Fibroblast of lung (primary cell): ENCODE measurements around the gene ZNF655.

Experiments
- EZH2 ChIP-seq: IDR thresholded peaks from 2 replicates; pipeline ENCODE4 v1.5.1; 2012; ENCODE audit warnings: low read length, control low read depth, mild to moderate bottlenecking; ENCODE audit errors: missing control alignments
- TF ChIP-seq, protein P1 (sequence below), 2 donors: IDR thresholded peaks in 1 of 2; conservative IDR thresholded peaks in 1 of 2; 1 replicate in 1 of 2; 2 replicates in 1 of 2; pipeline ENCODE4 v1.5.1; 2011 to 2012; ENCODE audit warnings: low read length in 2 of 2, control low read depth in 1 of 2, inconsistent platforms in 1 of 2, low read depth in 1 of 2, mild to moderate bottlenecking in 1 of 2

DNA sequence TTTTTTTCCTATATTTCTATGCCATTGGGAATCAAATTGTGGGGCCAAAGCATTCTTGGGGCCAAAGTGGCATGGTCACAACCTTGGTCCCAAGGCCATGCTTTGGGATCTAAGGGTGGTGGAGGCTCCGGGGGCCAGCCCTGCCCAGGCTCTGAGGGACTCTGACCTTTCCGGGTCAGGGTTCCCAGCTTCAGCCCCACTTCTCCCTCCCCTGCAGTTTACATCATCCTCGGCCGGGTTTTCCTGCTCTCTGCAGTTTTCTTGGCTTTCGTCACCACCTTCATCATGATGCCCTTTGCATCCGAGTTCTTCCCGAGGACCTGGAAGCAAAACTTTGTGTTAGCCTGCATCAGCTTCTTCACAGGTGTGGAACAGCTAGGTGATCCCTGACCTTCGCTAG, 48.1 kb downstream of the ZNF655 start:
- TF ChIP-seq, protein P1, sequence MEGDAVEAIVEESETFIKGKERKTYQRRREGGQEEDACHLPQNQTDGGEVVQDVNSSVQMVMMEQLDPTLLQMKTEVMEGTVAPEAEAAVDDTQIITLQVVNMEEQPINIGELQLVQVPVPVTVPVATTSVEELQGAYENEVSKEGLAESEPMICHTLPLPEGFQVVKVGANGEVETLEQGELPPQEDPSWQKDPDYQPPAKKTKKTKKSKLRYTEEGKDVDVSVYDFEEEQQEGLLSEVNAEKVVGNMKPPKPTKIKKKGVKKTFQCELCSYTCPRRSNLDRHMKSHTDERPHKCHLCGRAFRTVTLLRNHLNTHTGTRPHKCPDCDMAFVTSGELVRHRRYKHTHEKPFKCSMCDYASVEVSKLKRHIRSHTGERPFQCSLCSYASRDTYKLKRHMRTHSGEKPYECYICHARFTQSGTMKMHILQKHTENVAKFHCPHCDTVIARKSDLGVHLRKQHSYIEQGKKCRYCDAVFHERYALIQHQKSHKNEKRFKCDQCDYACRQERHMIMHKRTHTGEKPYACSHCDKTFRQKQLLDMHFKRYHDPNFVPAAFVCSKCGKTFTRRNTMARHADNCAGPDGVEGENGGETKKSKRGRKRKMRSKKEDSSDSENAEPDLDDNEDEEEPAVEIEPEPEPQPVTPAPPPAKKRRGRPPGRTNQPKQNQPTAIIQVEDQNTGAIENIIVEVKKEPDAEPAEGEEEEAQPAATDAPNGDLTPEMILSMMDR (conservative IDR thresholded peaks at IDR 0.05 in 1 of 2, IDR thresholded peaks at IDR 0.05 in 1 of 2; ENCODE audit: low read depth in 1 of 2, low read length in 2 of 2): no peak
- no peak for TF ChIP-seq EZH2
